ENCODE data around the gene NR0B2. TPM values are rescaled to one million over a fixed set of nuclear protein-coding genes. Genes with fewer than 3 reads are reported as not detected.
"Not testable (repeated sequence)": the region's sequence is repeated elsewhere in the genome, so short reads cannot be mapped to it uniquely, and the experiment has no call there.

Gene NR0B2
- polyA plus RNA-seq, 1 donor from 2014 or later, result not detected

DNA sequence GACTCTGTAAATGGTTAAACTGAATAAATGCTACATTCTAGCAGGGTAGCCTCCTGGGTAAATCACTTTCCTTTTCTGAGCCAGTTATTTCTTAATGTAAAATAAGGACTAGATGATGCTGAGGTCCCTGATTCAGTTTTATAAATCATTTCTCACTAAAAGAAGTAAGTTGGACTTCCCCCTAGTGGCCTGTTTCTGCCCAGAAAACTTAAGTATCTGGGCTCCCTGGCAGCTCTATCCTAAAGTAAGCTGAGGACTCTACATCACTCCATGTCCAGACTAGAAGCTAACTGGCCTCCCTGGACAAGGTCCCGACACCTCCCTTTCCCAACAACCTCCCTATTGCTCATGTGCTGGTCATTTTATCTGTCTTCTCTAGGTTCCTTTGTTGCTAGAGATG is 26.6 kb downstream of the NR0B2 start:
- peaks cover 3% of the 10 kb centered on the region for H3K36me3 Mint-ChIP-seq
- H3K9me3 Mint-ChIP-seq, result no peaks in the 10 kb centered on the region
- peak overlapping the region in 2 of 4 donors; percentile 60 to 96 for H3K4me3 Mint-ChIP-seq
- peak overlapping the region in 1 of 3 donors; percentile 91 for H3K27ac Mint-ChIP-seq
- no peaks in the 10 kb centered on the region for H3K27me3 Mint-ChIP-seq
- H3K4me1 Mint-ChIP-seq, result peaks cover 12 to 26% (median 22%) of the 10 kb centered on the region in 3 donors

- Mint-ChIP-seq H3K27me3 (no peaks in the 10 kb centered on the region), H3K4me1 (peaks cover 3 to 8% (median 8%) of the 10 kb centered on the region in 3 donors), H3K27ac (peak overlapping the region in 1 of 3 donors; percentile 97), H3K9me3 (no peaks in the 10 kb centered on the region), H3K4me3 (no peak overlapping the region), H3K36me3 (peaks cover 4% of the 10 kb centered on the region)
Measured at GRCh38 chr1:26882696-26883463, 30.9 kb downstream of the NR0B2 start.

DNA sequence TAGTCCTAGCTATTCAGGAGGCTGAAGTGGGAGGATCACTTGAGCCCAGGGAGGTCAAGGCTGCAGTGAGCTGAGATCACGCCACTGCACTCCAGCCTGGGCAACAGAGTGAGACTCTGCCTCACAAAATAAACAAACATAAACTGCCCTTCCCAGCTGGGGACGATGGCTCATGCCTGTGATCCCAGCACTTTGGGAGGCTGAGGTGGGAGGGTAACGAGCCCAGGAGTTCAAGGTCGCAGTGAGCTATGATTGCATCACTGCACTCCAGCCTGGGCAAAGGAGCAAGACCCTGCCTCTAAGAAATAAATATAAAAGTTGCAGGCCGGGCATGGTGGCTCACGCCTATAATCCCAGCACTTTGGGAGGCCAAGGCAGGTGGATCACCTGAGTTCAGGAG is 32.2 kb downstream of the NR0B2 start:
- not testable (repeated sequence) for H3K4me1 Mint-ChIP-seq, H3K9me3 Mint-ChIP-seq, H3K4me3 Mint-ChIP-seq, H3K27ac Mint-ChIP-seq, H3K36me3 Mint-ChIP-seq, H3K27me3 Mint-ChIP-seq

- Mint-ChIP-seq H3K4me1 (peaks cover 4 to 5% (median 5%) of the 10 kb centered on the region in 3 donors), H3K27ac (no peak overlapping the region), H3K9me3 (no peaks in the 10 kb centered on the region), H3K27me3 (no peaks in the 10 kb centered on the region), H3K36me3 (peaks cover 7% of the 10 kb centered on the region), H3K4me3 (peak overlapping the region in 1 of 4 donors; percentile 47)
Measured at GRCh38 chr1:26879793-26880192, 34.0 kb downstream of the NR0B2 start.

- H3K4me3 Mint-ChIP-seq, result no peak overlapping the region
- no peaks in the 10 kb centered on the region for H3K27me3 Mint-ChIP-seq
- no peaks in the 10 kb centered on the region for H3K9me3 Mint-ChIP-seq
- H3K4me1 Mint-ChIP-seq, result peaks cover 2 to 5% (median 4%) of the 10 kb centered on the region in 3 donors
- no peak overlapping the region for H3K27ac Mint-ChIP-seq
- peaks cover 5% of the 10 kb centered on the region for H3K36me3 Mint-ChIP-seq
Measured at GRCh38 chr1:26877326-26877725, 36.4 kb downstream of the NR0B2 start.

- no peaks in the 10 kb centered on the region for H3K9me3 Mint-ChIP-seq
- H3K27me3 Mint-ChIP-seq, result no peaks in the 10 kb centered on the region
- H3K4me3 Mint-ChIP-seq, result no peak overlapping the region
- H3K36me3 Mint-ChIP-seq, result peaks cover 5% of the 10 kb centered on the region
- H3K4me1 Mint-ChIP-seq, result peaks cover 2 to 5% (median 4%) of the 10 kb centered on the region in 3 donors
- peak overlapping the region in 1 of 3 donors; percentile 48 for H3K27ac Mint-ChIP-seq
Measured at GRCh38 chr1:26874896-26875295, 38.9 kb downstream of the NR0B2 start.

- H3K9me3 Mint-ChIP-seq, H3K36me3 Mint-ChIP-seq, H3K4me3 Mint-ChIP-seq, H3K27me3 Mint-ChIP-seq, H3K27ac Mint-ChIP-seq, H3K4me1 Mint-ChIP-seq: not testable (repeated sequence)
Measured at GRCh38 chr1:26873097-26873496, 40.7 kb downstream of the NR0B2 start.

DNA sequence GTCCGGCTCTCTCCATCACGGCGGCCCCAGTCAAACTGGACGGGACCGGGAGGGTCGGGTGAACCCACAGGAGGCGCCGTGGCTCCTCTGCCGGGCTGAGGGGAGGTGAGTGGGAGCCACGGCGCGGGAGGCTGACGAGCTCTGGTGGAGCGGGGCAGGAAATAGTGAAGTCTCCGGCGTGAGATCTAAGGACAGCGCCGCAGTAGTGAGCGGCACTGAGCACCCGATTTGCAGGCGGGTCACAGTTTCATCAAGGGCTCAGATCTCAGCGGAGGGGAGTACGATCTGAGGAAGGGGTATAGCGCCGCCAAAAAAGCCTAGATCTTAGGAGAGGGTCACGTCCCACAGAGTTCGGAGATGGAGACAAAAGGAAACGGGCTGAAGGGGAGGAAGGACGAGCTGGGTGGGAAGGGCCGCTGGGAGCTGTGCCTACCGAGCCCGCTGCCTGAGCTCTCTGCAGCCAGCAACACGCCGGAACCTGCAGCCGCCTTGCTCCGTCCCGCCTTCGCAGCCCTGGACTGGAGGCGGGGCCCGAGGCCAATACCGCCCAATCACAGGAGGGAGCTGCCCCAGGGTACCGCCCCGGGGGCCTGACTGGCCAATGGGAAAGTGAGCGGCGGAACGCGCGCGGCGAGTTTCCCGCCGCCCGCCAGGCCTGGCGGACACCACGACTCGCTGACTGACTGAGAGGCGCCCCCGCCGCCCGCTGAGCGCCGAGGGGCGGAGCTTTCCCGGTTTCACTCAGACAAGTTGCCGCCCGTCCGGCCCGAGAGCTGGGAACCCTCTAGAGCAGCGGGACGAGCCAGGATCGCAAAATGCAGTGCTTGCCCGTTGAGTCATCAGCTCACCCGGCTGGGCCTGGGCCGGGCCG is 48.9 kb downstream of the NR0B2 start:
- H3K4me1 Mint-ChIP-seq, result peaks cover 10 to 13% (median 11%) of the 10 kb centered on the region in 3 donors

DNA sequence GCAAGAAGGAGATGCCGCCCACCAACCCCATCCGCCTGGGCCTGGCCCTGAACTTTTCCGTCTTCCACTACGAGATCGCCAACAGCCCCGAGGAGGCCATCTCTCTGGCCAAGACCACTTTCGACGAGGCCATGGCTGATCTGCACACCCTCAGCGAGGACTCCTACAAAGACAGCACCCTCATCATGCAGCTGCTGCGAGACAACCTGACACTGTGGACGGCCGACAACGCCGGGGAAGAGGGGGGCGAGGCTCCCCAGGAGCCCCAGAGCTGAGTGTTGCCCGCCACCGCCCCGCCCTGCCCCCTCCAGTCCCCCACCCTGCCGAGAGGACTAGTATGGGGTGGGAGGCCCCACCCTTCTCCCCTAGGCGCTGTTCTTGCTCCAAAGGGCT is 50.1 kb downstream of the NR0B2 start:
- Mint-ChIP-seq H3K27ac (peak overlapping the region in 2 of 3 donors; percentile 56 to 79), H3K27me3 (peaks cover 1% of the 10 kb centered on the region), H3K9me3 (no peaks in the 10 kb centered on the region)

More for the DNA sequence above, 48.9 kb downstream of the NR0B2 start:
- Mint-ChIP-seq H3K9me3 (no peaks in the 10 kb centered on the region), H3K36me3 (peaks cover 1% of the 10 kb centered on the region), H3K4me3 (peak overlapping the region; percentile 86 to 97 (median 96)), H3K27ac (peak overlapping the region; percentile 79 to 97 (median 93)), H3K27me3 (peaks cover 1% of the 10 kb centered on the region)

DNA sequence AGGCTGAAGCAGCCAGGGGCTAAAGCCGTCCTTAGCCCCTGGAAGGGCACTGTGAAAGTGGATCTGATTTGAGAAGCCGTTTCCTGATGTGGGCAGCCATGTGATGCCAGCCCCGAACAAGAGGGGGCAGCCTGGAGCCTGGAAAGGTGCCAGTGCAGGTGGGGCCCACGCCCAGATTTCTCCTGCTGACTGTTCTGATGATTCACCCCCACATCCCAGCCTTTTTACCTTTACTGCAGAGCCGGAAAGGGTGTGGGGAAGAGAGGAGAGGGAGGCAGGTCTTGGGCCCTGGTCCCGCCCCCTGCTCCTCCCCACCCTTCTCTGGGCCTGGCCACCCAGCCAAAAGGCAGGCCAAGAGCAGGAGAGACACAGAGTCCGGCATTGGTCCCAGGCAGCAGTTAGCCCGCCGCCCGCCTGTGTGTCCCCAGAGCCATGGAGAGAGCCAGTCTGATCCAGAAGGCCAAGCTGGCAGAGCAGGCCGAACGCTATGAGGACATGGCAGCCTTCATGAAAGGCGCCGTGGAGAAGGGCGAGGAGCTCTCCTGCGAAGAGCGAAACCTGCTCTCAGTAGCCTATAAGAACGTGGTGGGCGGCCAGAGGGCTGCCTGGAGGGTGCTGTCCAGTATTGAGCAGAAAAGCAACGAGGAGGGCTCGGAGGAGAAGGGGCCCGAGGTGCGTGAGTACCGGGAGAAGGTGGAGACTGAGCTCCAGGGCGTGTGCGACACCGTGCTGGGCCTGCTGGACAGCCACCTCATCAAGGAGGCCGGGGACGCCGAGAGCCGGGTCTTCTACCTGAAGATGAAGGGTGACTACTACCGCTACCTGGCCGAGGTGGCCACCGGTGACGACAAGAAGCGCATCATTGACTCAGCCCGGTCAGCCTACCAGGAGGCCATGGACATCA is 50.7 kb downstream of the NR0B2 start, which contains the start of gene SFN:
Gene SFN, plus strand, starts transcription at position 369 of the 904 bp plus-strand sequence. Its CDS starts 64 bp downstream, at position 433.
- no peaks in the 10 kb centered on the region for H3K9me3 Mint-ChIP-seq
- peaks cover 10 to 13% (median 11%) of the 10 kb centered on the region in 3 donors for H3K4me1 Mint-ChIP-seq
- H3K4me3 Mint-ChIP-seq, result peak within 1 kb of the TSS; percentile 86 to 97 (median 96)
- peak within 1 kb of the TSS; percentile 56 to 79 (median 57) for H3K27ac Mint-ChIP-seq
- peaks cover 1% of the 10 kb centered on the region for H3K36me3 Mint-ChIP-seq
- peaks cover 1% of the 10 kb centered on the region for H3K27me3 Mint-ChIP-seq

More for the DNA sequence above, 50.1 kb downstream of the NR0B2 start:
- Mint-ChIP-seq H3K36me3 (peaks cover 1% of the 10 kb centered on the region), H3K4me3 (peak overlapping the region; percentile 86 to 97 (median 96)), H3K4me1 (peaks cover 10 to 13% (median 11%) of the 10 kb centered on the region in 3 donors)

DNA sequence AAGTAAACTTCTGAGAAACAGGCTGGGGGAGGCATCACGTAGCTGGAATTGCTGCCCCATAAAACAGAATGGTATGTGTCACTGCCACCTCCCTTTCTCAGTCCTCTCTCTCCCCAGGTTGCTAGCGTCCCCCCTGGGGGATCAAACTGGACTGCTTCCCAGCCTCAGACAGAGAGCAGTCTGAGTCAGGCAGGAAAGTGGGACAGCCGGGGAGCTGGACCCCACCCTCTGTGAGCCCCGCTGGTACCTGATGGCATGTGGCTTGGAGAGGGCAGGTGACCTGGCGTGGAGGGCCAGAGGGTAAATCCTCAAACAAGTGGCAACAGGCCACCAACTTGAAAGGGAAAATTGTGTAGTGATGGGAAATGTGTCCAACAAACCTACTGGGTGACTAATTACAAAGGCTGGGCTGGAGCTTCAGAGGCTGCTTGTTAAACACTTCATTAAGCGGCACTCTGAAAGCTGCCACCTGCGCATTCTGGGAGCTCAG is 51.8 kb downstream of the NR0B2 start:
- Mint-ChIP-seq H3K27ac (no peak overlapping the region), H3K4me3 (peak overlapping the region in 2 of 4 donors; percentile 68 to 86), H3K27me3 (peaks cover 1% of the 10 kb centered on the region), H3K9me3 (no peaks in the 10 kb centered on the region), H3K4me1 (peaks cover 10 to 13% (median 11%) of the 10 kb centered on the region in 3 donors), H3K36me3 (peaks cover 1% of the 10 kb centered on the region)
